UCSD-AML1 (cell line): Measurements from ENCODE around the gene PLOD3.

Source experiments
- DNase-seq: peaks from one replicate; lab custom pipeline; 2025; ENCODE audit not compliant: unreplicated experiment; lab: John Stamatoyannopoulos, UW

The PLOD3 gene

DNA sequence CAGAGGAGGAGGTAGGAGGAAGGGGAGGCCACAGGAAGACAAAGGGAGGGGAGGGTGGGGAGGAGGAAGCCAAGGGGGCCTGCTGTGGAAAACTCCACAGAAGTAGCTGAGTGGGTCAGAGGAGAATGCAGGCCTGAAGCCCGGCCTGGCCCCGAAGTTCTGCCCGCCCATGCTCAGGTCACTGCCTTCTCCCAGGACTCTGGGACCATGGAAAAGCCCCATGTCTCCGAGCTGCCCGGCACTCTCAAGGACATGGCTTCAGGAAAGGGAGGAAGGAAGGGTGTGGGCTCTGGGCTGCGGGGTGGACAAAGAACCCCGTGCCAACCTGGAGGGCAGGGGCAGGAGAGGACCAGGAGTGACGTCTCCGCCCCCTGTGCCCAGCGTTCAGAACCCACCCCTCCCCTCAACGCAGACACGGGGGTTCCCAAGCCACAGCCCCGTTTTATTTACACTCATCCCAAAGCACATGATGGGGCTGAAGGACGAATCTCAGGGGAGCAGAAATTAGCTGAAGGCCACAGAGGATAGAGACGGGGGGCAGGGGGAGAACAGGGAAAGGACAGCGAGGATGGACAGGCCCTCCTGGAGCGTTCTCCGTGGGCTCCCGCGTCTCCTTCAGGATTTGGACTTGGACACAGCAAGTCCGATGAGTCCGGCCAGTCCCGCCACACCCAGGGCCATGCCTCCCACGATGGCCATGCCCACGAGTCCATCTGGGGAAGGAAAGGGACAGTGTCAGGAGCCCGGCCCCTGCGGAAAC lies 22.0 kb upstream of the PLOD3 start:
- peak; percentile 23 for DNase-seq

DNA sequence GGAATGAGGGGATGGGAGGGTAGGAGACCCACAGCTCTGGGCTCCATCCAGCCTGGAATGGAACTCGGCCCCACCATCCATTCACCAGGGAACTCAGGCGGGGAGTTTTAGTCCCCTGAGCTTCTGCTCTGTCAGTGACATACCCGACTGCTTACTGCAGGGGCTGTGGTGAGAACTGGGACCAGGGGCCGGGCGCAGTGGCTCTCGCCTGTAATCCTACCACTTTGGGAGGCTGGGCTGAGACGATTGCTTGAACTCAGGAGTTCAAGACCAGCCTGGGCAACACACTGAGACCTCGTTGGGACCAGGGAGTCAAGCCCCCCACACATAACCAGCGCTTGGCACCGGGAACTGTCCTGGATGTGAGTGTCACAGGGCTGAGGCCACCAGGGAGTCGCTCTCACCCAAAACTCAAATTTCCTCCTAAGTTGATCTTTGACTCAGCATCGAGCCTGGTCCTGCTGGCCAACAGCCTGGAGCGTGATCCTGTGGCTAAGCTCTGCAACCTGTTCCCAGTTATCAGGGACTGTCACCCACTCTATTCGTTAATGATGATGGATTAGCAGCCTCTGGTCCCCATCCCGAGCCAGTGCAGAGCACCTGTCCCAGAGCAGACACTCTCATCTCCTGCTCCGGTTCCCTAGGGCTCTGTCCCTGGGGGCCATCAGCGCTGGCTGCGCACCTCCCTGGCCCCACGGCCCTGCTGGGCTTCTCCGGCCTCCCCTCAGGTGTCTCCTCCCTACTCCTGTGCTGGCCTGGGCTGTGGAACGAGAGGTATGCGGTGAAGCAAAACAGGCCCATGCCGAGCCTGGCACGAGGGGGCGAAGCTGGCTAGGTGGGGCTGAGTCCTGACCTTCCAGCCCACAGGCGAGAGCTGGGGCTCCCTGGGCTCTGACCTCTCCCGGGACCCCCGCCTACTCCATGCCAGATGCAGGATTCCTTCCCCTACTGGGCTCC lies 21.1 kb upstream of the PLOD3 start:
- no peak for DNase-seq

DNA sequence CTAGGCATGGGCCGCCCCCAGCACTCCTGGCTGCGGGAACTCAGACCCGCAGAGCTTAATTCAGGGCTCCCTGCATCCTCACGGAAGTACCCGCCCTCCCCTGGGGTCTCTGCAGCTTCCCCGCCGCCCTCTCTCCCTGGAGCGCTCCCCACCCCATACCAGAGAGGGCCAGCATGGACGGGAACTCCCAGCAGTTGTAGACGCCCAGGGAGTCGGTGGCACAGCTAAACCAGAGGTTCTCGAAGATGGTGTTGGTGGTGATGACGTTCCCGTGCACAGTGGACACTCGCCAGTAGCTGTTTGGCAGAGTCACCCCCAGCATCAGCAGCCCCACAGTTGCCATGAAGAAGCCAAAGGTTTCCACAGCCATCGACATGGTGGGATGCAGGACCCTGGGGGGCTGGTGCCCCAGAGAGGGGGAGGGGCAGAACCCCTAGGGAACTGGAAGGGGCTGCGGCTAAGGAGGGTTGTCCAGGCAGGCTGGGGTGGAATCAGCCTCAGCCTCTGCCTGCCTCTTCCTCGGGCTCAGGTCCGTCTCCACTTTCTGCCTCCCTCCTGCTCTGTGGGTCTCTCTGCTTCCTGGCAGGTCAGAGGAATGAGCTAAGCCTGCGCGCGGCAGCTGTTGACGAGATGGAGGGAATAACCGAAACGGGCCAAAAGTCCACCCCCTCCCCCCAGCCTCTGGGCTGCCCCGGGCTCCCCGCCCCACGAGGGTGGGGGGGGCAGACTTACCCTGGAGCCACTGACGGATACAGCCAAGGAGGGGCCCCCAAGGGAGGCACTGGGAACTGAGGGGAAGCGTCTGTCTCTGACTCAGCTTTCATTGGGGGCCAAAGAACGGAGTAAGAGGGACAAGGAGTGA lies 20.1 kb upstream of the PLOD3 start, which contains the start of gene CLDN15:
Gene CLDN15 (minus strand): TSS at position 597 of the 862 bp plus-strand sequence. CDS start 221 bp downstream, at position 376.
- no peak for DNase-seq

DNA sequence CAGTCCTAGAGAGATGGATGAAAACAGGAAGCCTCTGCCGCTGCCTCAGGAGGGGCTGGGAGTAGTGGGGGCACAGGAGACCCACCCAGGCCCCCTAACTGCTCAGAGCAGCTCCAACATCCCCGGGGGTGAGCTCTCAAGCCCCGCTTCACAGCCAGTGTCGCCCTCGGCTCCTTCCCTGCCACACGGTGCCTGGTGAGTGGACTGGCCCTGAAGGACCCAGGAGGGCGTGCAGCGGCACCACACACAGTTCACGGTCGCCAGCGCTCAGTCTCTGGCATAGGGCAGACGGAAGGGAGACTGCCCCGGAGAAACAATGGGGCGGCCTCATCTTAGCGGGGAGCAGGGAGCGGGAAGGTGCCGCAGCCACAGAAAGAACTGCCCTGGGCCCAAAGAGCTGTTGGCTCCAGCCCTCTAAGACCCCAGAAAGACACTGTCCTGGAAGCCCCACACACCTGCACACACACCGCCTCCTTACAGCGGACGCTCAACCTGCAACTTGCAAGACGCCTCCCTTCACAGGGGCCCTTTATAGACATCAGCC lies 19.0 kb upstream of the PLOD3 start:
- DNase-seq: no peak

DNA sequence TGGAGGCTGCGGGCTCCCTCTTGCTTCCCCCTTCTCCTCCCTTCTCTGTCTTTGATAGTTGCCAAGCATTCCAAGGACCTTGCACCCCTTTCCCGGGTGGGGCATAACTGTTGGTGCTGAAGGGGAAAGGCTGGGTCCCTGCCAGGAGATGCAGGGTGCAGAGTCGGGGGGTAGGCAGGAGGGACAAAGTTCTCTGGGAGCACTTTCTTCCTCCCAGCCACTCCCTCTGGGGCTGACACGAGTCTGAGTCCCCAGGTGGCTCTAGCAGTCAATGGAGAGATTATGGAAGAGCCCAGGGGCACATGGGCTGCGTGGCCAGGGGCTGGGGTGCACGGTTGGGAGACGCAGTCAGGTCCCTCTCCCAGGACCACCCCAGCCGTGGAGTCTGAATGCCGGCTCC lies 18.1 kb upstream of the PLOD3 start:
- DNase-seq: no peak

DNA sequence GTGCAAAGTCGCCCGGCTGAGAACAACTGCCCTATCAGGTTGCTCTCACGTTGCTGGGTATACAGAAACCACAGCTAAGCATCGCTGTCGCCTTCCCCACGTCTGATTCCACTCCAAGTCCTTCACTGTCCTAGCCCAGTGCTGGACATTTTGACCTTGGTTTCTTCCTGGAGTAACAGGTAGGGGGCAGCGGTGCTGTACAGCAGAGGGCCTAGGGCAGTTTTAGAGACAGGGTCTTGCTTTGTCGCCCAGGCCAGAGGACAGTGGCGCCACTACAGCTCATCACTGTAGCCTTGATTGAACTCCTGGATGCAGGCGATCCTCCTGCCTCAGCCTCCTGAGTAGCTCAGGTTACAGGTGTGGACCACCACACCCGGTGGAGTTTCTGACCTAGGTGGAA lies 17.7 kb upstream of the PLOD3 start:
- DNase-seq: peak; percentile 8

DNA sequence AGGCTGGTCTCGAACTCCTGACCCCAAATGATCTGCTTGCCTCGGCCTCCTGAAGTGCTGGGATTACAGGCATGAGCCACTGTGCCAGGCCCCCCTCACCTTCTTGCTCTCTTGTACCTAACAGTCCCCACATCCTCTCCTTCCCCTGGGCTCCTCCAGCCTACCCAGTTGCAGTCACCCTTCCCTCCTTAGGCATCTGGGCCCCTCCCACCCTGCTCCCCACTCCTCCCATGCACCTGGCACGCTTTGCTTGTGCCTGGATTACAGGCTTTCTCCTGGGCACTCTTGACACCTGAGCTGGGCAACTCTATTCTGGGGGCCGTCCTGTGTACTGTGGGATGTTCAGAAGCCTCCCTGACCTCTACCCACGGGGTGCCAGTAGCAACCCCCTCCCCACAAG lies 17.3 kb upstream of the PLOD3 start:
- no peak for DNase-seq

DNA sequence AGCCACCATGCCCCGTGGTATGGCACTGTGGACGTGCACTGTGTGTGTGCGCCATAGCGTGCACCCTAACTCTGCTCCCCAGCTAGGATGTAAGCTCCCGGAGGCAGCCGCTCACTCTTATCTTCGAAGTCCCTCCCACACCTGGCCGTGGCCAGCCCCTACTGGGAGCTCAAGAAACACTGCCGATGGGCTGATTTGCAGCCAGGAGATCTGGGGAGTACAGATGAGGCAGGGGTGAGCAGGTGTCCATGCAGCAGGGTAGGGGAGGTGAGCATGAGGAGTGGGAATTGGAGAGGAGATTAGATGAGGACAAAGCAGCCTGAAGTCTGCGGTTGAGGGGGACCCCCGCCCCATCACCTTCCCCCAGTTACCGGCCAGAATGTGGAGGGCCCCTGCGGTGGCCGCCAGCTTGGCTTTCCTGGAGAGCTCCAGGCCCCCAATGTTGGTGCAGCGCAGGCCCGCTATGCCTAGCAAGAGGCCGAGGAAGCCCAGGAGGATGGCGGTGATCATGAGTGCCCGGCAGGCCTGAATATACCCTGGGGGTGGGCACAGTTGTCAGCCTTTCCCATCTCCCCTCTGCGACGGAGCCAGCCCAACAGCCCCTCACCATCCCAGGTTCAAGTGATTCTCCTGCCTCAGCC lies 16.6 kb upstream of the PLOD3 start:
- DNase-seq: no peak

DNA sequence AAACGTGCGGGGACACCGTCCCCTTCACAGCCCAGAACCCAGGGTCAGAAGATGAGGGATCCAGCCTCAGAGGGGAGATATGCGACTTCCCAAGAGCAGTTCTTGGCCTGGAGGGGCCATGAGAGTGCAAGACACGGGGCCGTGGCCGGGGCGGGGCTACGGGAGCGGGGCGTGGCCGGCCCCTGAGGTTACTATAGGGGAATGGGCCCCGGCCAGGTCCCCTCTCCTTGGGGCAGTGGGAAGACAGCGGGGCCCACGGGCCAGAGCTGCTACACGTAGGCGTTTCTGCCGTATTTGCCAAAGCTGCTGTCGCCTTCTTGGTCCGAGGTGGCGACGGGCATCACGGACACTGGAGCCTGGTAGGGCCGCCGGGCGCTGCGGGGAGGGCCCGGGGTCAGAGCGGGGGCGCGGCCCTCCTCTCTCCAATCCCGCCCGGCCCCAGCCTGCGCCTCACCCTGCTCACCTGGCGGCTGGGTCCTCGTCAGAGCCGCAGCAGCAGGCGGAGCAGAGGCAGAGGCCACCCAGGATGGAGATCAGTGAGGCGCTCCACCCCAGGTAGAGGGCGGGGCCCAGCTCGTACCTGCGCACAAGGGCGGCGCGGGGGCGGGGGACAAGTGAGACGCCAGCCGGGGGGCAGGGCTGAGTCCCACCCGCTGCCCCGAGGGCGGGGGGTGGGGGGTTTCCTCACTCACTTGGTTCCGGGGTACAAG lies 14.9 kb upstream of the PLOD3 start:
- DNase-seq: no peak

DNA sequence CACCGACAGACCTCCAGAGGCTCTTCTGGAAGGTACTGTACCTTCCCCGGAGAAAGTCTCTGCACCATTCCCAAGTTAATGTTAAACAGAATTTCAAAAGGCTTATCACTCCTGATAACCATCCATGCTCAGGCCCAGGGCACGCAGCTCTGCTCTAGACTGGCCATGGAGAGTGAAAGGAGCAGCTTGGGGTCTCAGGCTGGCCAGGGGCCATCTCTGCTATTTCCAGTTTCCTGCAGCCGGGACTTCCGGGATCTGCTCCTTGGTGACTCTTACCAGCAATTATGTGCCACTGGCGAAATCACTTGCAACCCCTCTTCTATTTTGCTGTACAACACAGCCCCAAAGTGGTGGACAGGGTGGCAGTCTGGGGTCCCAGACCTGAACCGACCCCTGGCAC lies 14.3 kb upstream of the PLOD3 start:
- DNase-seq: no peak

DNA sequence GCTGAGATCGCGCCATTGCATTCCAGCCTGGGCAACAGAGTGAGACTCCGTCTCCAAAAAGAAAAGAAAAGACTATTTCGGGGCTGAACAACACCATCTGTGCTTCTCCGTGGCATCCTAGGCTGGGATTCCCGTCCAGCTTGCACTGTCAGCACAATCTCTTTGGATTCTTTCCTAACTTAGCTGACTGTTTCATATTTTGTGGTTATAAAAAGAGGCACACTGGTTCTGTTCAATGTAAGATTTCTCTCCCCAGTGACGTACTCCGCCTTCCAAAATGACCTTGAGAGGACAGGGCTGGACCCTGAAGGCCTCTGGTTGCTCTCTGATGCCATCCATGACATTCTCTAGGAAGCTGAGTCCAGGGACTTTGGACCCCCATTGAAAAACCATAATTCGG lies 9.3 kb upstream of the PLOD3 start:
- DNase-seq: no peak

DNA sequence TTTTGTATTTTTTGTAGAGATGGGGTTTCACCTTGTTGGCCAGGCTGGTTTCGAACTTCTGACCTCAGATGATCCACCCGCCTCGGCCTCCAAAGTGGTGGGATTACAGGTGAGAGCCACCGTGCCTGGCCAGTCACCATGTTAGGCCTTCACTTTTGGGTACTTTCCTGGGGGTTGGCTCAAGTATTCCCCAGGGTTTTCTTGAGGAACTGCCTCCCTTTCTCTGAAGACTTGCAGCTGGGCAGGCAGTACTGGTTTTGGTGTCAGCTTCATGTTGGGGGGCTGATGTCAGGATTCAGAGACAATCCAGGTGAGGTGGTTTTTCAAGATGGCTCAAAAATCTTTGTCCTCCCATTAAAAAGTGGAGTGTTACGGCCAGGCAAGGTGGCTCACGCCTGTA lies 8.3 kb upstream of the PLOD3 start:
- DNase-seq: no peak

DNA sequence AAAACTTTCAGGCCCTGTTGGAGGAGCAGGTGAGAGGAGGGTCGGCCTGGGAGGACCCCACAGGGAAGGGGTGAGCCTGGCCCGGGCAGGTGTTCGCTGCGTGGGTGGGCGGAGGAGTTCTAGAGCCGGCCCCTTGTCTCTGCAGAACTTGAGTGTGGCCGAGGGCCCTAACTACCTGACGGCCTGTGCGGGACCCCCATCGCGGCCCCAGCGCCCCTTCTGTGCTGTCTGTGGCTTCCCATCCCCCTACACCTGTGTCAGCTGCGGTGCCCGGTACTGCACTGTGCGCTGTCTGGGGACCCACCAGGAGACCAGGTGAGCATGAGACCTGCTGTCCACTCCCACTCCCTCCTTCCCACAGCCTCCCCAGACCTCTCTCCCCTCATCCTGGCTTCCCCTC lies 6.1 kb upstream of the PLOD3 start:
- DNase-seq: no peak

DNA sequence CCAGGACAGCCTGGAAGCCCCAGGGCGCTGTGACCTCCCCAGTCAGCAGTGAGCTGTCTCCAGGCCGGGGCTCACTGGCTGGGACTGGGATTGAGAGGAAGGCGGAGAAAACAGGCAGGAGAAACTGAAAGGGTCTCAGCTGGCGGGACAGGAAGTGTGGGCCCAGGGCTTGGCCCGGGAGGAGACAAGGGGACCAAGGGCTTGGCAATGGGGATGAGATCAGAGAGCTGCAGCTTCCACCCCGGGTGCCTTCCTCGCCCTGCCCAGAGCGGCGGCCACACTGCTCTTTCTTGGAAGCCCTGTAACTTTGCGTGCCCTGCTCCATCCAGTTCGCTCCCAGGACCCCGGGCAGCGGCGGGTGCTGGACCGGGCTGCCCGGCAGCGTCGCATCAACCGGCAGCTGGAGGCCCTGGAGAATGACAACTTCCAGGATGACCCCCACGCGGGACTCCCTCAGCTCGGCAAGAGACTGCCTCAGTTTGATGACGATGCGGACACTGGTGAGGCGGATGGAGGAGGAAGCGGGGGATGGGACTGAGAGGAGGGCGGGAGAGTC lies 5.0 kb upstream of the PLOD3 start:
- DNase-seq: no peak

DNA sequence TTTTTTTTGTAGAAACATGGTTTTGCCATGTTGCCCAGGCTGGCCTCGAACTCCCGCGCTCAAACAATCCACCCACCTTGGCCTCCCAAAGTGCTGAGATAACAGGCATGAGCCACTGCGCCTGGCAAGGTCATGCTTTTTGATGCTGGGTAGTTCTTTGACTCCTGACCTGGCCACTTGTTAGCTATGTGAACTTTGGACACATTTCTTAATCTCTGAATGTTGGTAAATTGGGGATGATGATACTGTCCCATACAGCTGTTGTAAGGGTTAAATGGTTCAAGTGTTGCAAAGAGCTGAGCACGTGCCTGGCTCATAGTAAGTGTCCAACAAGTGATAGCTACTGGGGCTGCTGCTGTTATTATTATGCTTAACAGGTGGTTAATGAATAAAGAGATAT lies 2.9 kb upstream of the PLOD3 start:
- no peak for DNase-seq

DNA sequence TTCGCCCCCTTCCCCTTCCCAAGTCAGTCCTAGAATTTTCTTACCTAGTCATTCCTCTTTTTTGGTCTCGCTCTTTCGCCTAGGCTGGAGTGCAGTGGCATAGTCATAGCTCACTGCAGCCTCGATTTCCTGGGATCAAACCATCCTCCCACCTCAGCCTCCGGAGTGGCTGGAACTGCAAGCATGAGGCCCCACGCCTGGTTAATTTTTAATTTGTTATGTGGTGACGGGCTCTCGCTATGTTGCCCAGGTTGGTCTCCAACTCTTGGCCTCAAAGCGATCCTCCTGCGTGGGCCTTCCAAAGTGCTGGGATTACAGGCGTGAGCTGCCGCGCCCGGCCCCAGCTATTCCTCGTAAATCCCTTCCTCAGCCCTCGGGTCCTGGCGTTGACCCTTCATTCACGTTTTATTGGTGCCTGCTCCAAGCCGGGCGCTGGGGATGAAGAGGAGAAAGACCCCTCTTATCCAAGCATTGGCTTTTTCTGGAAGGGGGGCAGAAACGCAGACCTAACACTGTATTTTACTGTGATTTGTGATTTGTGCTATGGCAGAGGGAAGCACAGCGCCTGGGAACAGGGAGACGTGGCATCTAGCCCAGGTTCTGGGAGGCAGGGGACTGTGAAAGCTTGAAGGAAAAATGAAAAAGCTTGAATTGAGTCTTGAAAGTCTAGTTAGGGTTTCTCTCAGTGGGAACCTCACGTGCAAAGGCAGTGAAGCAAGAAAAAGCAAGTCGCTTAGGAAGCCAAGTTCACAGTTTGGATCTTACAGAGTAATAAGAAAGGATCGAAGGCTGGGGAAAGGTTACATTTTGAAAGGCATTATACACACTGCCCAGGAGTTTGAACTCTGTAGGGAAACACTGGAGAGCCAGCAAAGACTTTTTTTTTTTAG lies 1.1 kb upstream of the PLOD3 start:
- DNase-seq: no peak

DNA sequence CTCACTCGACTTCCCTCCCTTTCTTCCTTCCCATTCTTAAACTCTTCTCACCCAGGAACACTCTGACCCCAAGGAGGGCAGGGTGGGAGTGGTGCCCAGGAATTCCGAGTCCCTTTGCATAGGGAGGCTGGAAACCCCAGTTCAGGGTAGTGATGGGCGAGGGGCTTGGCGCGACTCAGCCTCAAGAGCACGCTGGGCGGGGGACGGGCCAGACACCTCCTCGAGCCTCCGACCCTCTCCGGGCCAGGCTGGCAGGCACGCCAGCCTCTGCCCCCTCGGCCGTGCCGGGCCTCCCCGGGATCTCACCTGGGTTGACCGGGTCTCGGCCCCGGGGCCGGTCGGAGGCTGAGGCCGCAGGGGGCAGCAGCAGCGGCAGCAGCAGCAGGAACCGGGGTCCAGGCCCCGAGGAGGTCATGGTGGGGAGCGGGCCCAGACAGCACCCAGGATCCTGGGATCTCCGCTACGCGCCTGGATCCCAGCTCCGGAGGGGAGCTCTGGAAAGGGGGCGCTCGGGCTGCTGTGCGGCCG lies 457 bp downstream of the PLOD3 start:
- DNase-seq: peak; percentile 14
